Stimulated activated CD8-positive, alpha-beta memory T cell treated with anti-CD3 and anti-CD28 coated beads, Interleukin-12 subunit alpha, Interleukin-12 subunit beta, amount 100 ng/mL, for 24 hours (primary cell): ENCODE measurements around the gene PGA3.
"Not testable (repeated sequence)": the region's sequence is repeated elsewhere in the genome, so short reads cannot be mapped to it uniquely, and the experiment has no call there.

ENCODE experiments used
- DNase-seq: peaks from one replicate; pipeline ENCODE4 v3.0.0-alpha.2; 2020; ENCODE audit errors: extremely low read depth

PGA3 gene

DNA sequence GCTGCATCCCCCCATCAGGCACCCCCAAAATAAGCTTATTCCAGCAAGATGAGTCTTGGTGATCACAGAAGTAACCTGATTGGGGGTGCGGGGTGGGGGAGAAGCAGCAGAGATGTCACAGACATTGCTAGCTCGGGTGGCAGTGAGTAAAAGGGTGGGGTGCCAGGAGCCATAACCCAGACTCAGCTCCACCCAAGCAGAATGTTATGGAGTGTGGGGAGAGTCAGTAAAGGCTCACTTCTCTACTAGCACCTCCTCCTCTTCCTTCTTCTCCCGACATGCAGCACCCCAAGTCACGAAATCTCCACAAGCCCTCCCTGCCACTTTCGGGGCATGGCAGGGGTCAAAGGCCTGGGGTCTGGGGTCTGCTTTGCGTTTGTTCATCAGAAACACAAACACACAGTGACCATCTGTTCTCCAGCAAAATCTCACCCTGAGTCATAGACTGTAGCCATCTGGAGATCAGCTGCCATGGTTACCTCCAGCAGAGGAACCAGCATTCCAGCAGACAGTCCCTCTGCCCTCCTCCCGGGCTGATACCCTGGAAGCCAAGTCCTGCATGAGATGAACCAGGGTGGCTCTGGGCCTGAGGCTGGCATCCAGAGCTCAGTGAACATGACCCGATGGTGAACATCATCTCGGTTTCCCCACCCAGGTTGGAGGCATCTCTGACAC is 4.5 kb downstream of the PGA3 start:
- DNase-seq, result not testable (repeated sequence)

DNA sequence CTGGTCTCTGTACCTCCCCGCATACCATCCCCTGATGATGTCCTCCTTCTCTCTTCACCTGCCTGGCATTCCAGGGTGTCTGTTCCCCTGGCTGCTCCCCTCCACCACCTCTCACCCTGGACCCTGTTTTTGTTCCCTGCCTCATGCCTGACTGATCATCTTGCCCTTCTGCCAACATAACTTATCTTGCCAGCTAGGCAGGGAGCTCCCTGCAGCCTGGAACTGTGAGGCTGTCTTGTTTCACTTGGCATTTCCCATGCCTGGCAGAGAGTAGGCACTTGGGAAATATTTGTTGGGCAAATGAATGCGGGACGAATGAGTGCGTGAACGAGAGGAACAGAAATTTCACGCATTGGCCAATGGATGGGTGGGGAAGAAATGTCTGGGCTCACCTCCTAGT is 7.3 kb downstream of the PGA3 start:
- not testable (repeated sequence) for DNase-seq

DNA sequence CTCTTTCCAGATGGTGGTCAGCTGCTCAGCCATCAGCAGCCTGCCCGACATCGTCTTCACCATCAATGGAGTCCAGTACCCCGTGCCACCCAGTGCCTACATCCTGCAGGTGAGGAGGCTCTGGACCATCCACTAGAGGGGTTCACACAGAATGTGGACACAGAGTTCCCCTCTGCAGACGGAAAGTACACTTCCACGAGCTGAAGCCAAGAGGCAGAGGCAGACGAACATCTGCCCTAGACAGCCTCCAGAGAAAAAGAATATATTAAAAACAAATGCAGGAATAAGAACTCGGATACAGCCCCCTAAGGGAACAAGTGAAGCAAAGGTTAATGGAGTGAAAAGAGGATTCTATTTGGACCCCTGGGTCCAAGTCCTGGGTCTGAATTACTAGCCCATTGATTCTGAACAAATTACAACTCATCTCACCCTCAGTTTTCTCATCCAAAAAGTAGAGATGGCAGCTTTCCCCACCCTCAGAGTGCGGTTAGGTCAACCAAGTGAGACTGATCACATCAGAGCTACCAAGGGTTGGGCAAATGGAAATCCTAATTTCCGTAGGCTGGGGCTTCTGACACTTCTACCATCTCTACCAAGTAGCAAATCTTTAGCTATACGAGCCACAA is 8.1 kb downstream of the PGA3 start:
- DNase-seq, result not testable (repeated sequence)

DNA sequence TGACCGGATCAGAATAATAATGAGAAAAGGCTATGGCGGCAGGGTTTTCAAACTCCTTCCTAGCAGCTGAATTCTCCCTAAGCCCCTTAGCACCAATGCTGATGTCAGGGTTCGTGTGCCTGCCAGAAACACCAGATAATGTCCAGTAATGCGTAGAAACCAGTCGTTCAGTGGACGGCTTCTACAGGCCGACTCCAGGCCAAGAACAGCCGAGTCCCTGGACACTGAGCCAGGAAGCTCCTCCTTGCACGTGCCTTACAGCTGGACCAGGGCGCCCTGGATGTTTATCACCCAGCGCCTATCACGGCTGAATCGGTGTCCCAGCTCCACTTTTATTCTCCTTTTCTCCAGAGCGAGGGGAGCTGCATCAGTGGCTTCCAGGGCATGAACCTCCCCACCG is 8.9 kb downstream of the PGA3 start:
- DNase-seq, result not testable (repeated sequence)

DNA sequence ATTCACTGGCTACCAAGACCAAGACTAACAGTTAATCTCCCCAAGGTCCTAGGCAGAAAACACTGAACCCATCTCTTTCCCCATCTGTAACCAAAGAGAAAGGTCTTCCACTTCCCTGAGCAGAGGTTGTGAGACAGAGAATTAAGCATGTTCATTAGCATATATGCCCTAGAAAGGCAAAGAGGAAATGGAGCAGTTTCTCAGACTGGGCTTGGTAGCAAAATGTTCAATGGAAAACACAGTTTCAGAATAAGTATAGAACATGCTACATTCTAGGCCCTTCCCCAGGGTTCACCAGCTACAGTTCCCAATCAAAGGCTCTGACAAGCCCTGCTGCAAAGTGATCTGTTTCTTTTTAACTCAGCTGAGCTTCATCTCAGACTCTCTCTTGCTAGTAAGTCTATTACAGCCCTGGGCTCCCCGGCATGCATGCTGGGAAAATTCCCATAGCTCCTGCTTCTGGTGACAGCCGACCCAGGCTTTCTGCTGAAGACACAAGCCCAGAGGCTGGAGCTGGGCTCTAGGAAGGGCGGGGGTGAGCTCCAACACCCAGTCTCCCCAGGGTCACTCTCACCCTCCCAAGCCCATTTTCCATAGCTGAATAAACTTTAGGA is 10.5 kb downstream of the PGA3 start:
- not testable (repeated sequence) for DNase-seq

DNA sequence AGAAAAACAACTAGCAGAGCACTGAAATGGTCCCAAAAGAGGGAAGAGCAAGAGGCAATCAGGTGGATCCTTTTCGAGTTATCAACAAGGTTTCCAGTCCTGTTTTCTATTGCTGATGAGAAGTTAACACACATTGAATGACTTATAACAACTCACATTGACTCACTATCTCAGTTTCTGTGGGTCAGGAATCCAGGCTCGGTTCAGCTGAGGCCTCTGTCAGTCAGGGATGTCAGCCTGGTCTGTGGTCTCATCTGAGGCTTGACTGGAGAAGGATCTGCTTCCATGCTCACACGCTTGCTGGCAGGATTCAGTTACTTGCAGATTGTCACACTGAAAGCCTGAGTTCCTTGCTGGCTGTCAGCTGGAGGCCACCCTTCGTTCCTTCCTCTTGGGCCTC is 15.0 kb downstream of the PGA3 start:
- DNase-seq, result not testable (repeated sequence)

DNA sequence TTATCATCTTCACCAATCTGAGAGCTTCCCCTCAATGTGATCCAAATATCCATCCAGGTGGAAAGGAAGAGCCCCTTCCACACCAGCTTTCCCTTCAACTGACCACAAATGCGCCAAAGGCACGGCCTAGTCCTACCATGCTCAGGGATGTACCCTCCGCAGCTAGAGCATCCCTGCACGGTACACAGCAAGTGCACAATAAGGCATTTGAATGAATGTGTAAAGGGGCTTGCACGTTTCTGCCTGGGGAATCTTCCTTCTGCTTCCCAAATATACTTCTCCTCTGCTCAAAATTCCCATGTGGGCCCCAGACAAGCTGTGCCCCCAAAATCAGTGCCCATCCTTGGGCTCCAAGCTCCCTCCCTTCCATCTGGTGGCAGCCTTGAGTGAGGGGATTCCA is 15.7 kb downstream of the PGA3 start:
- DNase-seq, result not testable (repeated sequence)

DNA sequence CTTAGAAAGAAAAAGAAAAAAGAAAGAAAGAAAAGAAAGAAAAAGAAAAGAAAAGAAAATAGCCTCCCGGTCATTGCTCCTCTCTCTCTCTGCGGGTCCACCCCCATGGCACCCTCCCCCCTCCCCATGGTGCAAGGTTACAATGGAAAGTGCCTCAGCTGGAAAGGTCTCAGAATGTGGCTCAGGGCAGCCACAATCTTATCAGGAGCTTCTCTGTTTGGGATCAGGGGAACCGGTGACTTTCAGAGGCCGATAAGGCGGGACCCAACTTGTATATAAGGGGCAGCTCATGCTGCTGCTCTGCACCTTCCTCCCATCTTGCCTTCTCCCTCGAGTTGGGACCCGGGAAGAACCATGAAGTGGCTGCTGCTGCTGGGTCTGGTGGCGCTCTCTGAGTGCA is 18.7 kb downstream of the PGA3 start, which contains the start of gene PGA4:
TSS of gene PGA4 (plus strand) at position 301 of the 400 bp plus-strand sequence. CDS start at position 355, 54 bp downstream.
- DNase-seq, result not testable (repeated sequence)

DNA sequence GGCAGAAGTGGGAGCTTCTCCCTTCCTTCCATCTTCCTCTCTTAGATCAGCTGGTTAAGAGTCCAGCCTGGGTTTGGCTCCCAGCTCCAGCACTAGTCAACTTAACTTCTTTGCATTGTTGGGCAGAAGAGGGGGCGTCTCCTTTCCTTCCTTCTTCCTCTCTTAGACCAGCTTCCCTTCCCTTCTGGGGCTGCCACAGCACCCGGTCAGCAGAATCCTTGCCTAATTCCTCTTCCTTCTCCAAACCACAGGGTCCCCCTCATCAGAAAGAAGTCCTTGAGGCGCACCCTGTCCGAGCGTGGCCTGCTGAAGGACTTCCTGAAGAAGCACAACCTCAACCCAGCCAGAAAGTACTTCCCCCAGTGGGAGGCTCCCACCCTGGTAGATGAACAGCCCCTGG is 19.4 kb downstream of the PGA3 start:
- not testable (repeated sequence) for DNase-seq

DNA sequence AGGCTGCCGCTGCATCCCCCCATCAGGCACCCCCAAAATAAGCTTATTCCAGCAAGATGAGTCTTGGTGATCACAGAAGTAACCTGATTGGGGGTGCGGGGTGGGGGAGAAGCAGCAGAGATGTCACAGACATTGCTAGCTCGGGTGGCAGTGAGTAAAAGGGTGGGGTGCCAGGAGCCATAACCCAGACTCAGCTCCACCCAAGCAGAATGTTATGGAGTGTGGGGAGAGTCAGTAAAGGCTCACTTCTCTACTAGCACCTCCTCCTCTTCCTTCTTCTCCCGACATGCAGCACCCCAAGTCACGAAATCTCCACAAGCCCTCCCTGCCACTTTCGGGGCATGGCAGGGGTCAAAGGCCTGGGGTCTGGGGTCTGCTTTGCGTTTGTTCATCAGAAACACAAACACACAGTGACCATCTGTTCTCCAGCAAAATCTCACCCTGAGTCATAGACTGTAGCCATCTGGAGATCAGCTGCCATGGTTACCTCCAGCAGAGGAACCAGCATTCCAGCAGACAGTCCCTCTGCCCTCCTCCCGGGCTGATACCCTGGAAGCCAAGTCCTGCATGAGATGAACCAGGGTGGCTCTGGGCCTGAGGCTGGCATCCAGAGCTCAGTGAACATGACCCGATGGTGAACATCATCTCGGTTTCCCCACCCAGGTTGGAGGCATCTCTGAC is 23.3 kb downstream of the PGA3 start:
- not testable (repeated sequence) for DNase-seq

DNA sequence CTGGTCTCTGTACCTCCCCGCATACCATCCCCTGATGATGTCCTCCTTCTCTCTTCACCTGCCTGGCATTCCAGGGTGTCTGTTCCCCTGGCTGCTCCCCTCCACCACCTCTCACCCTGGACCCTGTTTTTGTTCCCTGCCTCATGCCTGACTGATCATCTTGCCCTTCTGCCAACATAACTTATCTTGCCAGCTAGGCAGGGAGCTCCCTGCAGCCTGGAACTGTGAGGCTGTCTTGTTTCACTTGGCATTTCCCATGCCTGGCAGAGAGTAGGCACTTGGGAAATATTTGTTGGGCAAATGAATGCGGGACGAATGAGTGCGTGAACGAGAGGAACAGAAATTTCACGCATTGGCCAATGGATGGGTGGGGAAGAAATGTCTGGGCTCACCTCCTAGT is 26.1 kb downstream of the PGA3 start:
- DNase-seq, result not testable (repeated sequence)

DNA sequence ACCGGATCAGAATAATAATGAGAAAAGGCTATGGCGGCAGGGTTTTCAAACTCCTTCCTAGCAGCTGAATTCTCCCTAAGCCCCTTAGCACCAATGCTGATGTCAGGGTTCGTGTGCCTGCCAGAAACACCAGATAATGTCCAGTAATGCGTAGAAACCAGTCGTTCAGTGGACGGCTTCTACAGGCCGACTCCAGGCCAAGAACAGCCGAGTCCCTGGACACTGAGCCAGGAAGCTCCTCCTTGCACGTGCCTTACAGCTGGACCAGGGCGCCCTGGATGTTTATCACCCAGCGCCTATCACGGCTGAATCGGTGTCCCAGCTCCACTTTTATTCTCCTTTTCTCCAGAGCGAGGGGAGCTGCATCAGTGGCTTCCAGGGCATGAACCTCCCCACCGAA is 27.7 kb downstream of the PGA3 start:
- DNase-seq, result not testable (repeated sequence)

DNA sequence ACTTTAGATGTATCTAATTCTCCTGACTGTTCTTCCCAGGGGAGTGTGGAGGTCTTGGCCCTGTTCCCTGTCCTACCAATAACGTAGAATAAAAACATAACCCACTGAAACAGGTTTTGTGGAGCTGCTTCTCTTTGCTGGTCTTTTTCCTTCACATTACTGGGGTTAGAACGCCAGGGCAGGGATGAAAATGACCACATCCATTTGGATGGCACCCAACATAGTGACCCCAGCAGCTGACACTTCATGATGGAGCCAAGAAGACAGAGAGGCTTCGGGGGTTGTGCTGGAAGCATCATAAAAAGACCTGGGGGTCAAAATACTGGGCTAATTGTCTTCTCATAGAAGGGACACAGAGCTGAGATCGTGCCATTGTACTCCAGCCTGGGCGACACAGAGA is 28.3 kb downstream of the PGA3 start:
- DNase-seq, result not testable (repeated sequence)

DNA sequence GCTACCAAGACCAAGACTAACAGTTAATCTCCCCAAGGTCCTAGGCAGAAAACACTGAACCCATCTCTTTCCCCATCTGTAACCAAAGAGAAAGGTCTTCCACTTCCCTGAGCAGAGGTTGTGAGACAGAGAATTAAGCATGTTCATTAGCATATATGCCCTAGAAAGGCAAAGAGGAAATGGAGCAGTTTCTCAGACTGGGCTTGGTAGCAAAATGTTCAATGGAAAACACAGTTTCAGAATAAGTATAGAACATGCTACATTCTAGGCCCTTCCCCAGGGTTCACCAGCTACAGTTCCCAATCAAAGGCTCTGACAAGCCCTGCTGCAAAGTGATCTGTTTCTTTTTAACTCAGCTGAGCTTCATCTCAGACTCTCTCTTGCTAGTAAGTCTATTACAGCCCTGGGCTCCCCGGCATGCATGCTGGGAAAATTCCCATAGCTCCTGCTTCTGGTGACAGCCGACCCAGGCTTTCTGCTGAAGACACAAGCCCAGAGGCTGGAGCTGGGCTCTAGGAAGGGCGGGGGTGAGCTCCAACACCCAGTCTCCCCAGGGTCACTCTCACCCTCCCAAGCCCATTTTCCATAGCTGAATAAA is 29.3 kb downstream of the PGA3 start:
- DNase-seq, result not testable (repeated sequence)

DNA sequence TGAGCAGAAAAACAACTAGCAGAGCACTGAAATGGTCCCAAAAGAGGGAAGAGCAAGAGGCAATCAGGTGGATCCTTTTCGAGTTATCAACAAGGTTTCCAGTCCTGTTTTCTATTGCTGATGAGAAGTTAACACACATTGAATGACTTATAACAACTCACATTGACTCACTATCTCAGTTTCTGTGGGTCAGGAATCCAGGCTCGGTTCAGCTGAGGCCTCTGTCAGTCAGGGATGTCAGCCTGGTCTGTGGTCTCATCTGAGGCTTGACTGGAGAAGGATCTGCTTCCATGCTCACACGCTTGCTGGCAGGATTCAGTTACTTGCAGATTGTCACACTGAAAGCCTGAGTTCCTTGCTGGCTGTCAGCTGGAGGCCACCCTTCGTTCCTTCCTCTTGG is 33.8 kb downstream of the PGA3 start:
- not testable (repeated sequence) for DNase-seq

DNA sequence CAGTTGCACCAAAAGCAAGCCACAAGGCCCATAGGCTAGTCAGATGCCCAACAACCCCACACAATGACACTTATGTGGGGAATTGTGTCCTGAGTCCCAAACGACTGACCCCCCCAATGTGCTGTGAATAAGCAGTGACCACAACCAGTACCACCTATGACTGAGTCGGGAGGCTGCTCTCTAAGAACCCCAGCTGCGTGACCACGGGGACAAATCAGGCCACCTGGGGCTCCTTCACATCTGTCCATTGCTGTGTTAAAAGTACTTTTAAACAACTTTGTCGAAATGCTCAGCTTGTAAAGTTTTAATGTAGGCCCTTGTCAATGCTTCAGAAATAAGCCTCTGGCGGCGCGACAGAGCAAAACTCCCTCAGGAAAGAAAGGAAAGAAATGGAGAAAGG is 37.0 kb downstream of the PGA3 start:
- not testable (repeated sequence) for DNase-seq

DNA sequence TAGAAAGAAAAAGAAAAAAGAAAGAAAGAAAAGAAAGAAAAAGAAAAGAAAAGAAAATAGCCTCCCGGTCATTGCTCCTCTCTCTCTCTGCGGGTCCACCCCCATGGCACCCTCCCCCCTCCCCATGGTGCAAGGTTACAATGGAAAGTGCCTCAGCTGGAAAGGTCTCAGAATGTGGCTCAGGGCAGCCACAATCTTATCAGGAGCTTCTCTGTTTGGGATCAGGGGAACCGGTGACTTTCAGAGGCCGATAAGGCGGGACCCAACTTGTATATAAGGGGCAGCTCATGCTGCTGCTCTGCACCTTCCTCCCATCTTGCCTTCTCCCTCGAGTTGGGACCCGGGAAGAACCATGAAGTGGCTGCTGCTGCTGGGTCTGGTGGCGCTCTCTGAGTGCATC is 37.6 kb downstream of the PGA3 start, which contains the start of gene PGA5:
TSS of gene PGA5 (plus strand) at position 301 of the 400 bp plus-strand sequence. CDS start at position 353, 52 bp downstream.
- DNase-seq, result not testable (repeated sequence)

DNA sequence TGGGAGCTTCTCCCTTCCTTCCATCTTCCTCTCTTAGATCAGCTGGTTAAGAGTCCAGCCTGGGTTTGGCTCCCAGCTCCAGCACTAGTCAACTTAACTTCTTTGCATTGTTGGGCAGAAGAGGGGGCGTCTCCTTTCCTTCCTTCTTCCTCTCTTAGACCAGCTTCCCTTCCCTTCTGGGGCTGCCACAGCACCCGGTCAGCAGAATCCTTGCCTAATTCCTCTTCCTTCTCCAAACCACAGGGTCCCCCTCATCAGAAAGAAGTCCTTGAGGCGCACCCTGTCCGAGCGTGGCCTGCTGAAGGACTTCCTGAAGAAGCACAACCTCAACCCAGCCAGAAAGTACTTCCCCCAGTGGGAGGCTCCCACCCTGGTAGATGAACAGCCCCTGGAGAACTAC is 38.2 kb downstream of the PGA3 start:
- DNase-seq, result not testable (repeated sequence)

DNA sequence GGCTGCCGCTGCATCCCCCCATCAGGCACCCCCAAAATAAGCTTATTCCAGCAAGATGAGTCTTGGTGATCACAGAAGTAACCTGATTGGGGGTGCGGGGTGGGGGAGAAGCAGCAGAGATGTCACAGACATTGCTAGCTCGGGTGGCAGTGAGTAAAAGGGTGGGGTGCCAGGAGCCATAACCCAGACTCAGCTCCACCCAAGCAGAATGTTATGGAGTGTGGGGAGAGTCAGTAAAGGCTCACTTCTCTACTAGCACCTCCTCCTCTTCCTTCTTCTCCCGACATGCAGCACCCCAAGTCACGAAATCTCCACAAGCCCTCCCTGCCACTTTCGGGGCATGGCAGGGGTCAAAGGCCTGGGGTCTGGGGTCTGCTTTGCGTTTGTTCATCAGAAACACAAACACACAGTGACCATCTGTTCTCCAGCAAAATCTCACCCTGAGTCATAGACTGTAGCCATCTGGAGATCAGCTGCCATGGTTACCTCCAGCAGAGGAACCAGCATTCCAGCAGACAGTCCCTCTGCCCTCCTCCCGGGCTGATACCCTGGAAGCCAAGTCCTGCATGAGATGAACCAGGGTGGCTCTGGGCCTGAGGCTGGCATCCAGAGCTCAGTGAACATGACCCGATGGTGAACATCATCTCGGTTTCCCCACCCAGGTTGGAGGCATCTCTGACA is 42.1 kb downstream of the PGA3 start:
- not testable (repeated sequence) for DNase-seq

DNA sequence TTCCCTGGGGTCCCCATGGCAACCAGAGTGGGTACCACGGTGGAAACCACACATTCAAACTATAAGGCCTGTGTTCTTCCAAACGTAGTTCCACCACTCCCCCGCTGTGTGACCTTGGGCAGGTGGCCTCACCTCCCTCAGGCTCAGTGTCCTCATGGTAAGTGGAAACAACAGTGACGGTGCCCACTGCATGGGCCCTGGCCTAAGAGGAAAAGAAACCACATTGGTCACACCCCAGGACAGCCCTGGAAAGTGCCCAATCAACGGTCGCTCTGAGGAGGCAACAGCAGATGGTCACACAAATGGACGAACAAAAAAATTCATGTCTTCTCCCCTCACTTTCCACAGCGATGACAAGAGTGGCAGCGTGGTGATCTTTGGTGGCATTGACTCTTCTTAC is 44.8 kb downstream of the PGA3 start:
- DNase-seq, result not testable (repeated sequence)

DNA sequence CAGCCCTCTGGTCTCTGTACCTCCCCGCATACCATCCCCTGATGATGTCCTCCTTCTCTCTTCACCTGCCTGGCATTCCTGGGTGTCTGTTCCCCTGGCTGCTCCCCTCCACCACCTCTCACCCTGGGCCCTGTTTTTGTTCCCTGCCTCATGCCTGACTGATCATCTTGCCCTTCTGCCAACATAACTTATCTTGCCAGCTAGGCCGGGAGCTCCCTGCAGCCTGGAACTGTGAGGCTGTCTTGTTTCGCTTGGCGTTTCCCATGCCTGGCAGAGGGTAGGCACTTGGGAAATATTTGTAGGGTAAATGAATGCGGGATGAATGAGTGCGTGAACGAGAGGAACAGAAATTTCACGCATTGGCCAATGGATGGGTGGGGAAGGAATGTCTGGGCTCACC is 45.9 kb downstream of the PGA3 start:
- DNase-seq, result not testable (repeated sequence)
